HG02840 (cell line): ENCODE results near the gene ATP2C2.
"Not testable (repeated sequence)": the region's sequence is repeated elsewhere in the genome, so short reads cannot be mapped to it uniquely, and the experiment has no call there.

Source experiments
- ATAC-seq: cut with Tn5 transposase; IDR thresholded peaks from one replicate; pipeline ENCODE4 v1.9.1; 2021; ENCODE audit warnings: mild to moderate bottlenecking, moderate library complexity, moderate number of reproducible peaks; ENCODE audit not compliant: unreplicated experiment, low FRiP score

The ATP2C2 gene

DNA sequence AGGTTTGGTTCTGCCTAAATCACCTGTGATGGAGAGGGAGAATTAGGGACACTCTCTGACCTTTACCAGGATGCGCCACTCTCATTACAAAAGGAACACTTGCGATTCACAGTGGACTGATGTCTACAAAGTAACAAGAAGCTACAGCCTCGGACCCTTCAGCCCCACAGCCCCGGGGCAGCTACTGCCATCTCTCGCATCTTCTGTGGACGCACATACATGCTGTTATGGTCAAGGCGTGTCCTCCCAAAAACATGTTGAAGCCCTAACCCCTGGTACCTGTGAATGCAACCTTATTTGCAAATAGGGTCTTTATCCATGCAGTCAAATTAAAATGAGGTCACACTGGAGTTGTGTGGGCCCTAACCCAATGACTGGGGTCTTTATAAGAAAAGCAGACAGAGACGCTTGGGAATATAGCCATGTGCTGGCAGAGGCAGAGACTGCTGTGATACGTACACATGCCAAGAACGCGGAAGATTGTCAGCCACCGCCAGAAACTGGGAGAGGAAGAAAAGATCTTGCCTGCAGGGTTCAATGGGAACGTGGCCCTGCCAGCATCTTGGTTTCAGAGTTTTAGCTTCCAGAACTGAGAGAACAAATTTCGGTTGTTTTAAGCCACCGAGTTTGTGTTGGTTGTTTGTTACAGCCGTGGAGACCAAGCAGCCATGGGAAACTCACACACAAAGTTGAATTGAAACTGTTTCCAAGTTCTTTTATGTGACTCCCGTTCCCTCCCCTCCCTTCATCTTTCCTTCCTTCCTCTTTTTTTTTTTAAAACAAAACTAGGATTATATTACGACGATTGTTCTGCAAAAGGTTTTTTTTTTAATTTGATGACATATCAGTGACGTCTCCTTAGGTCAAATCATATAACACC is 23.1 kb downstream of the ATP2C2 start:
- ATAC-seq = no peak

DNA sequence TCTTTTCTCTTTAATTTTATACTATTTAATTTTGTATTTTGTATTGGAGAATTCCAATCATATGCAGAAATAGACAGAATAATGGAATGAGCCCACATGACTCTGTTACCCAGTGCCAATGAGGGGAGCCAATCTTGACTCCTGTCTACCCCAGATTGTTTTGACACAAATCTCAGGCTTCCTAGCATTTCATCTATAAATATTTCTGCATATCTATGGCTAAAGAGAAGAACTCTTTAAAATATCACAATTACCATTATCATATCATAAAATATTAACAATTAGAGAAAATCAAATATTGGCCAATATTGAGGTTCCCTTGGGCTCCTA is 23.7 kb downstream of the ATP2C2 start:
- no peak for ATAC-seq

DNA sequence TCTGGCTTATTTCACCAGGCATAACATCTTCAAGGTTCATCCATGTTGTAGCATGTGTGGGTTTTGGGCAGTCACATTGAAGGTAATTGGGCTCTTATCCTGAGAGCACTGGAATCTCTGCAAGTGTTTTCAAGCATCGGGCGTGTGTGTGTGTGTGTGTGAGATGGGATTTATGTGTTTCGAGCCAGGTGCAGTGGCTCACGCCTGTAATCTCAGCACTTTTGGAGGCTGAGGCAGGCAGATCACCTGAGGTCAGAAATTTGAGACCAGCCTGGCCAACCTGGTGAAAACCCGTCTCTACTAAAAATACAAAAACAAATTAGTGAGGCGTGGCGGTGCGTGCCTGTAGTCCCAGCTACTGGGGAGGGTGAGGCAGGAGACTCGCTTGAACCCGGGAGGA is 27.7 kb downstream of the ATP2C2 start:
- not testable (repeated sequence) for ATAC-seq

DNA sequence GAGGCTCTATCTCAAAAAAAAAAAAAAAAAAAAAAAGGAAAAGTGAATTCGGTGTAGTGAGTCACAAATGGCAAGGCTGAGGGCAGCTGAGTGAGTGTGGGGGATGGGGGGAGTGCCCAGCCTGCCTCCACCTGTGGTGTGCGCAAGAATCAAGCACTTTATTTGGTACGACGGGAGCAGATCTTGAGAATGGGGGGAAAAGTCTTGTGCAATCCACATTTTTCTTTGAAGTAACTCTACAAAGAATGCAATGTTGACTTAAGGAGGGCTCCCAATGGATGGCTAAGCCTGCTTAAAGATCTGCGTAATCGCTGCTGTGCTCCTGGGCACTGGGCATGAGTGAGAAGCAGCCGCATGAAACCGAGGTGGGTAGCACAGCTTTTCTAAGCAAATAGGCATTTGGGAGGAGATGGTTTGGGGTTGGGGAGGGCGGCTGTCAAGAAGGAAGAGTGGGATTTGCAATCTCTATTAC is 28.2 kb downstream of the ATP2C2 start:
- ATAC-seq = no peak

DNA sequence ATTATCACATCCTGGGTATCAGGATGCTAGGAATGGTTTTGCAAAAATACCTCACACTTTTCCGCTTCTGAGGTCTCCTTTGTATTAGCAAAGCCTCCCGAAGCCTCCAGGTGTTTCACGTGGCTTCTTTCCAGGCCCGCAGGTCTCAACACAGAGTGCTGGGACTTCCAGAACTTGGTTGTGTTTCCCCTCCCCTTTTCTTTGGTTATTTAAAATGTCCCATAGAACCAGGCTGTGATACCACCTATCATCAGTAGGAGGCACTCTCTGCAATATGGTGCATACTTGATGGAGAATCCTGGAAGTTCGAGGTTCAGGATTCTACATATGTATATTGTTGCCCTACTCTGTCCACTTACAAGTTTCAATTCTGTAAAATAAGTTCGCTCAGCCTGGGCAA is 28.8 kb downstream of the ATP2C2 start:
- ATAC-seq = no peak

DNA sequence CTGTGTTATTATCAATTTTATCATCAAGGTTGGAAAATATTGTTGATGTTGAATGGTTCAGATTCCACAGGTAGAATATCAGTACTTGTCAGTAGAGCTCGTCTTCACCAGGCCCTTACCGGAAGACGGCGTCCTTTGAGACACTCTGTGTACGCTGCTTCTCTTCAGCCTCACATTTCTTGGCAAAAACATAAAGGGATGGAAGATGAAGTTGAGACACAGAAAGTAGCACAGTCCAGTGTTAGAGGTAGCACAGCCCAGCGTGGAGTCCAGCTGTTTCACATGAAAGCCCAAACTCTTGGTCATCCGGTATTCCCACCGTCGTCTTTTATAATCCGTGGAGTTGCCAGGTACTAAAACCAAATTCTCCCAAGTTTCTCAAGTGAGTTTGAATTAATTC is 30.4 kb downstream of the ATP2C2 start:
- no peak for ATAC-seq

DNA sequence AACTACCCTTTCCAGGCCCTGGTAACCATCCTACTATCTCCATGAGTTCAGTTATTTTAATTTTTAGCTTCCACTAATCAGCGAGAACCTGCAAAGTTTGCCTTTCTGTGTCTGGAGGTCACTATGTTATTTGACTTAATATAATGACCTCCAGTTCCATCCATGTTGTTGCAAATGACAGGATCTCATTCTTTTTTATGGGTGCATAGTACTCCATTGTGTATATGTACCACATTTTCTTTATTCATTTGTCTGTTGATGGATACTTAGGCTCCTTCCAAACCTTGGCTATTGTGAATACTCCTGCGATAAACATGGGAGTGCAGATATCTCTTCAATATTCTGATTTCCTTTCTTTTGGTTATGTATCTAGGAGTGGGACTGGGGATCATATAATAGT is 31.6 kb downstream of the ATP2C2 start:
- not testable (repeated sequence) for ATAC-seq

DNA sequence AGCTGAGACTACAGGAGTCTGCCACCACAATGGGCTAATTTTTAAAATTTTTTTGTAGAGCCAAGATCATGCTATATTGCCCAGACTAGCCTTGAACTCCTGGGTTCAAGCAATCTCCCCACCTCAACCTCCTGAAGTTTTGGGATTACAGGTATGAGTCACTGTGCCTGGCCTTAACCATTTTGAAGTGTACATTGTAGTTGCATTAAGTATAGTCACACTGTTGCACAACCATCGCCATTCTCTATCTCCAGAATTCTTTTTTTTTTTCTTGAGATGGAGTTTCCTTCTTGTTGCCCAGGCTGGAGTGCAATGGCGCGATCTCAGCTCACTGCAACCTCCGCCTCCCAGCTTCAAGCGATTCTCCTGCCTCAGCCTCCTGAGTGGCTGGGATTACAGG is 35.1 kb downstream of the ATP2C2 start:
- ATAC-seq = not testable (repeated sequence)

DNA sequence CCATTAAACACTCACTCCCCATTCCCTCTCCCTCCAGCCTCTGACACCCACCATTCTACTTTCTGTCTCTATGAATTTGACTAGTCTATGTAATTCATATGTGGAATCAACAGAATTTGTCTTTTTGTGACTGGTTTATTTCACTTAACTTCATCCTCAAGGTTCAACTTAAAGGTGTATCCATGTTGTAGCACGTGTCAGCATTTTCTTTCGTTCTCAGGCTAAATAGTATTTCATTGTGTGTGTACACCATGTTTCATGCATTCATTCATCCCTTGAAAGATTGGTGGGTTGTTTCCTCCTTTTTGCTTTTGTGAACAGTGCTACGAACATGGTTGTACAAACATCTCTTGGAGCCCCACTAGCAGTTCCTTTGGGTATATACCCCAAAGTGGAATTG is 36.0 kb downstream of the ATP2C2 start:
- ATAC-seq = no peak

DNA sequence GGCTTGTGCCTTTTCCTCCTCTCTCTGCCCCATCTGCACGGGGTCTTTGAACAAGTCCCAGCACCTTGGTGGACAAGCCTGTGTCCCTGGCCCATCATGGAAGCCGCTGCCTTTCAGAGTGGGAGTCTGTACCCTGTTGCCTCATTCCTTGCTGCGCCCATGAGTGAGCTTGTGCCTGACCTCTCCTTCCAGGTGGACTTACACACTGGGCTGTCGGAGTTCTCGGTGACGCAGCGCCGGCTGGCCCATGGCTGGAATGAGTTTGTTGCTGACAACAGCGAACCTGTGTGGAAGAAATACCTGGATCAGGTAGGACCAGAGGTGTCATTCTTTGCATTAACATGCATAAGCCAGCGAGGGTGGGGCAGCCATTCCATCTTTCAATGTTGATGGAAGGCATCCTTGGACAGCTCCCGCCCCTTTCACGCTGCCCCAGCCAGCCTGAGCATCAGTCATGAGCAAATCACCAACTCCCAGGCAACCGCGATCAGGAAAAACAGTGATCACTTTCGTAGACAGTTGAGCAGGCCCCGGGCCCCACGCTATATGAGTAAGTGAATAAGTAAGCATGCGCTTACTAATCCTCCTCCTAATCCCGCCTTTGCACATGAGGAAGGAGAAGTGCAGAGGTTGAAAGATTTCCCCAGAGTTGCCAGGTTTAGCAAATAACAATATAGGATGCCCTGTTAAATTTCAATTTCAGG is 36.8 kb downstream of the ATP2C2 start:
- ATAC-seq = no peak

DNA sequence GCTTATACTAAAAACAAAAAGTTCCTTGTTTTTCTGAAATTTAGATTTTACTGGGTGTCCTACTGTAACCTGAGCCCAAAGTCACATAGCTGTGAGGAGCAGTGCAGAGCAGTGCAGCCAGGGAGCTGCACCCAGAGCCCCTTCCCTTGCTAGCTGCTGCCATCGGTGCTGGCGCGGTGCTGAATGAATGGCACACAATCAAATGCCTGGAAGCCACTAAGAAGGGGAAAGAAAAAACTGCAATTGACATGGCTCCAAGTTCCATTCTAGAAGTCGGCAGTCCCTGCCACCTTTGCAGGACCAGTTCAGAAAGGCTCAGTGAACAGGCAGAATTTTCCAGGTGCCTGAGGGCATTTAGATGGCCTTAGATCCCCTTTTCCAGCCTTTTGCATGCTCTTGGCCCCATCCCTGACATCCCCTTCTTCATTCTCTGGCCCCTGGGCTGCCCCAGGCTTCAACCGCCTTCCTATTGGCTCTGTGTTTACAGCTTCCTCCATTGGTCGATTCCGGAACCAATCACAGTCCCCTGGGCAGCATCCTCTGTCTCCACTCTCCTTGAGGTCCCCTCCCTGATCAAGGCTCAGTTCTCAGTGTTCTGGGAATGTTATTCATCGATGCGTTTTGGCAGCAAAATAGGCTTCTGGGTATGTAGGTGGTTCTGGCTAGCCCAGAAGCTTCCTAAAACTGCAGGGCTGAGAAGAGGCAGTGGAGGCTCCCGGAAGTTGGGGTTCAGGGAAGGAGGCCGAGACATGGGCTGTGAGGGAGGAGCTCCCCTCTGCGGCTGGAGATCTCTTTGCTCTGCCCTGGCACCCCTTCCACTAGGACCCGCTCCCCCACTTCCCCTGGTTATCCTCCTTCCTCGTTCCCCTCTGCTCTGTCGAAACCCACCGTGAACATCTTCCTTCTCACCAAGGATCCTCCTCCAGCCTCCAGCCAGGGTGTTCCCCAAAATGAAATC is 37.9 kb downstream of the ATP2C2 start:
- ATAC-seq = no peak

DNA sequence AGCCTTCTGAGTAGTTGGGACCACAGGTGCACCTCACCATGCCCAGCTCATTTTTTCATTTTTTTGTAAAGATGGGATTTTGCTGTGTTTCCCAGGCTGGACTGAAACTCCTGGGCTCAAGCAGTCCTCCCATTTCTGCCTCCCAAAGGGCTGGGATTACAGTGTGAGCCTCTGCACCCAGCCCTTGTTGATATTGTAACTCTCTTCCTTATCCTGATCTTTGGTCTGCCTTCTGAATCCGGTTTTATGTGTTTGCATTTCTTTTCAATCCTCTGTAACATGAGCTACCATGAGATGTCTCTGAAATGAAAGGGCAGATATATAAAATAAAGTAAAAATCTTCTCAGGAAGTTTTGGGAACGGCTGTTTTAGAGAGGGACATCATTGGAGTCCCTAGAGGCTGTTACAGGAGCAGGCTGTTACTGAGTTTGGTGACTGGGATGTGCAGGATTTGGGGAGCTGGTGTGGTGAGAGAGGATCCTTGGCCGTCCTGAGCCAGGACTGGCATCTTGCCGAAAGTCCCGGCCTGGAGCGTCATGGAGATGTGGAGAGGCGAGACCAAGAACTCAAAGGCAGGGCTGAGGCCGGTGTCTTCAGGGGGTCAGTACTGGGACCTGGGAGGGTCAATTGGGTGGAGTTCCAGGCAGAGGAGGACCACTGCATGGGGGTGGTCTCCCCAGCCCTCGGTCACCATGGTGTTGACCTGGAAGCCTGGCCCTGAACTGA is 39.4 kb downstream of the ATP2C2 start:
- no peak for ATAC-seq

DNA sequence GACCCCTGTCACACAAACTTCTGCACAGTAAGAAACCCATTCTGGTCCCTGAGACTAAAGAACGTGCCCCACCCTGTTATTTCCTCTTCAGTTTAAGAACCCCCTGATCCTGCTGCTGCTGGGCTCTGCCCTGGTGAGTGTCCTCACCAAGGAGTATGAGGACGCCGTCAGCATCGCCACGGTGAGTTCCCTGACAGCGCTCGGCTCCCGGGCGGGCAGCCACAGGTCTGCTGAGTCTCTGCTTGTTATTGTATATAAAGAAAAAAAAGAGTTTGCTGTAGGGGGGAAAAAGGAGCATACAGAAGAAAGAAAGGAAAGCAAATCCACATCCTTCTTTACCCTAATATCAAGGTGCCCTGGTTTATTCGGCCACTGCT is 40.0 kb downstream of the ATP2C2 start:
- no peak for ATAC-seq

DNA sequence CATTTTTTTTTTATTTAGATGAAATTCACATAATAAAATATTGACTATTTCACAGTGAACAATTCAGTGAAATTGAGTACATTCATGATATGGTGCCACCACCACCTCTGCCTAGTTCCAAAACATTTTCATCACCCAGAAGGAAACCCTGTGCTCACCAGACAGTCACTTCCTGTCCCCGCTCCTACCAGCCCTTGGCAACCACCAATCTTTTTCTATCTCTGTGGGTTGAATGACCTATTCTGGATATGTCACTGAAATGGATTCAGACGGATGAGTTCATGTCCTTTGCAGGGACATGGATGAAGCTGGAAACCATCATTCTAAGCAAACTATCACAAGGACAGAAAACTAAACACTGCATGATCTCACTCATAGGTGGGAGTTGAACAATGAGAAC is 40.5 kb downstream of the ATP2C2 start:
- no peak for ATAC-seq

DNA sequence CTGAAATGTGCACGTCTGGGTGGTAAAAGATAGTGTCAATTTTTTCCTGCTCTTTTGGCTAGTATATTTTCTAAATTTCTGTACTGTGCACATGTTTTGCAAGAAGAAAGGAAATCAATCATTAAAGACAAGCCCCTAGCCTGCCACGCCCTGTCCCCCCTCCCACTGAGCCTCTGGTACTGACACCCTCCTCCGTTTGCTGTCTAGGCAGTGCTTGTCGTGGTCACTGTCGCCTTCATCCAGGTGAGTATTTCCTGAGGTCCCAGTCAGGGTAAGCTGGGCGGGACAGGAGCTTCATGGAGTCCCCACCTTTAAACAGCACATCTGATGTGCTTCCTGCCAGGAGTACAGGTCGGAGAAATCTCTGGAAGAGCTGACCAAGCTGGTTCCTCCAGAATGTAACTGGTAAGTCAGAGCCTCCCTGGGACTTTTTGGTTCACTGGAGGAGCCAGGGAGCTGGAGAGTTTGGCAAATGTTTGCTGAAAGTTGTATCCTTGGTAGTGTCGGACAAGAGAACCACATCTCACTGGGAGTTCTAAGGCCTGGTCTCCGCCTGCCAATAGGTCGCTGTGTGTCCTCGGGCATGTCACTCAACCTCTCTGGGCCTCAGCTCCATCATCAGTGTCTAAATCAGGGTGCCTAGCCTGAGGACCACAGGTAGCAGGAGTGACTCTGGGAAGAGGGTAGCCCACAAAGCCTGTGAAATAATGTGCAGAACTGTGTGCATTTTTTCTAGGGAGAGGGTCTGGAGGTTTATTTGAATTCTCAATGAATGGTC is 42.2 kb downstream of the ATP2C2 start:
- ATAC-seq = no peak

DNA sequence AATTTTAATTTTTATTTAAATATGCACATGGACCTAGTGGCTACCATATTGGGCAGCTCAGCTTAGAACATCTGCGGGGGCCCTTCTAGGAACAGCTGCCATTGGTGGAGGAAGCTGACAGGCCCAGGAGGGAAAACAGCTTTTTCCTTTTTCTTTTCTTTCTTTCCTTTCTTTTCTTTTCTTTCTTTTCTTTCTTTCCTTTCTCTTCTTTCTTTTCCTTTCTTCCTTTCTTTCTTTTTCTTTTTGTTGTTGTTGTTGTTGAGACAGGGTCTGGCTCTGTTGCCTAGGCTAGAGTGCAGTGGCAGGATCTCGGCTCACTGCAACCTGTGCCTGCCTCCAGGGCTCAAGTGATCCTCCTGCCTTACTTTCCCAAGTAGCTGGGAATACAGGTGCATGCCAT is 43.4 kb downstream of the ATP2C2 start:
- no peak for ATAC-seq

DNA sequence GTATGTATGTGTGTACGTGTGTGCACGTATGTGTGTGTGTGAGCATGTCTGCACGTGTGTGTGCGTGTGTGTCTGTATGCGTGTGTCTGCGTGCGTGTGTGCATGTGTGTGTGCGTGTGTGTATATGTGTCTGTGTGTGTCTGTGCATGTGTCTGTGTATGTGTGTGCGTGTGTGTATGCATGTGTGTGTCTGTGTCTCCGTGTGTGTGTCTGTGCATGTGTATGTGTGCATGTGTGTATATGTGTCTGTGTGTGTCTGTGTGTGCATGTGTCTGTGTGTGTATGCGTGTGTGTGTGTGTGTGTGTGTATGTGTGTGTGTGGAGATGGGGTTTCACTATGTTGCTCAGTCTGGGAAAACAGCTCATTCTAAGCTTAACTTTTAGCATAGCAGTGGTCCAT is 43.9 kb downstream of the ATP2C2 start:
- no peak for ATAC-seq

DNA sequence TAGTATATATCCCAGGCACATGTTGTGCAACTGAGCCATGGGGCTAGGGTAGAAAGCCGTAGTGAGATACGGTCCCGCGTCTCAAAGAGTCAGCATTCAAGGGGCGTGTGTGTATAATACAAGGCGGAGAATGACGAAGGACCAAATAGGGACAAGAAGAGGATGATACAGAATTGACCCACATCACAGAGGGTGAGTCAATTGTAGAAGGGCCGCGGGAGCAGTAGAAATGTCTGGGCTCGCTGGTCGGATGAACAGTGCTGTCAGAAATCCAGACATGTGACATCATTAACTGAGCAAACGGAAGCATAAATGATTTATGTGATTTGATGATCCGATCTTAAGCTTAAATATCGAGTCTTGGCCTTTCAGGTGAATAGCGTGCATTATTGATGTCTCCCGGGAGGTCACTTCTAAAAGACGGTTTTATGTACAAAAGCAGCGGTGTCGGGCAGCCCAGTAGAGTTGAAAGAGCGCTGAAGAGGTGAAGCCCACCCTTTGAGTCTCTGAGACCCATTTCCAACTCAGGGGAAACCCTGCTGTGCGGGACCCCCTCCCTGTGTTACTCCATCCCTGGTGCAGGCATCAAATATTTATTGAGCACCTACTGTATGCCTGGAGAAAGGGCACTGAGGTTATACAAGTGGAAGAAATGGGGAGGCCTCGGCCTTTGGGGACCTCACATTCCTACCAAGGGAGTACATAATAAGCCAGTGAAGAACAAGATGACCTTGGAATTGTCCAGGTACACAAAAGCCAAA is 45.1 kb downstream of the ATP2C2 start:
- ATAC-seq = no peak
